HepG2 (cell line): Measurements from ENCODE around the gene UQCRC1. TPM values are rescaled to one million over a fixed set of nuclear protein-coding genes. Genes with fewer than 3 reads are reported as not detected.

Experiments used
- ATF4 ChIP-seq, 2 experiments: fragments of 450-650 bp in 1 of 2; sonication (generic) in 1 of 2; formaldehyde crosslinking; IDR thresholded peaks; 2 replicates each; pipeline versions ENCODE4 v1.5.0 to v1.8.0; 2020 to 2022; ENCODE audit warnings: mild to moderate bottlenecking in 1 of 2, missing genetic modification reagents in 1 of 2
- CBX2 ChIP-seq, 2 experiments: fragments of 200-600 bp in 1 of 2; sonication (generic); formaldehyde crosslinking in 1 of 2; IDR thresholded peaks; 2 replicates each; pipeline versions ENCODE4 v1.7.0 to v1.8.1; 2018 to 2022; ENCODE audit warnings: low read depth in 2 of 2, low read length in 1 of 2, mild to moderate bottlenecking in 1 of 2, missing genetic modification reagents in 1 of 2
- CCAR2 ChIP-seq: fragments of 200-400 bp; formaldehyde crosslinking; optimal IDR thresholded peaks from 2 replicates; pipeline ENCODE3; 2018; ENCODE audit warnings: low read depth, mild to moderate bottlenecking, low read length, moderate library complexity
- KAT8 ChIP-seq: IDR thresholded peaks from 2 replicates; pipeline ENCODE4 v1.6.1; 2016; ENCODE audit warnings: missing genetic modification reagents, missing compliant biosample characterization
- MATR3 ChIP-seq: sonication (generic); formaldehyde crosslinking; IDR thresholded peaks from 2 replicates; pipeline ENCODE4 v1.4.0; 2020; ENCODE audit warnings: missing genetic modification reagents
- MBD4 ChIP-seq: IDR thresholded peaks from 2 replicates; pipeline ENCODE4 v1.6.1; 2012; ENCODE audit warnings: low read length, inconsistent platforms, borderline replicate concordance
- MTERF4 ChIP-seq: sonication (generic); formaldehyde crosslinking; IDR thresholded peaks from 2 replicates; pipeline ENCODE4 v1.8.0; 2023; ENCODE audit warnings: mild to moderate bottlenecking, missing genetic modification reagents
- TBX2 ChIP-seq: sonication (generic); formaldehyde crosslinking; IDR thresholded peaks from 2 replicates; pipeline ENCODE4 v1.5.0; 2020; ENCODE audit warnings: missing genetic modification reagents, mild to moderate bottlenecking, borderline replicate concordance
- THYN1 ChIP-seq: sonication (generic); formaldehyde crosslinking; IDR thresholded peaks from 2 replicates; pipeline ENCODE4 v1.8.1; 2023; ENCODE audit warnings: low read depth, mild to moderate bottlenecking, moderate library complexity, missing genetic modification reagents, borderline replicate concordance
- U2AF1 ChIP-seq: fragments of 200-400 bp; formaldehyde crosslinking; optimal IDR thresholded peaks from 2 replicates; pipeline ENCODE3; 2017; ENCODE audit warnings: mild to moderate bottlenecking, low read depth, low read length
- ZBTB10 ChIP-seq: sonication (generic); formaldehyde crosslinking; IDR thresholded peaks from 2 replicates; pipeline ENCODE4 v1.4.0; 2020; ENCODE audit warnings: missing genetic modification reagents, borderline replicate concordance
- ZBTB7B ChIP-seq: sonication (generic); formaldehyde crosslinking; IDR thresholded peaks from 2 replicates; pipeline ENCODE4 v1.4.0; 2020; ENCODE audit warnings: missing genetic modification reagents
- ZNF468 ChIP-seq: sonication (generic); formaldehyde crosslinking; IDR thresholded peaks from 2 replicates; pipeline ENCODE4 v1.8.0; 2022; ENCODE audit warnings: mild to moderate bottlenecking, moderate library complexity, missing genetic modification reagents
- ZNF780A ChIP-seq: sonication (generic); formaldehyde crosslinking; IDR thresholded peaks from 2 replicates; pipeline ENCODE4 v1.8.0; 2022; ENCODE audit warnings: mild to moderate bottlenecking, missing genetic modification reagents, moderate library complexity
- ZNF792 ChIP-seq: IDR thresholded peaks from 2 replicates; pipeline ENCODE4 v1.6.1; 2016
- ZSCAN9 ChIP-seq: IDR thresholded peaks from 2 replicates; pipeline ENCODE4 v1.6.1; 2016; ENCODE audit warnings: borderline replicate concordance
- polyA plus RNA-seq, 8 experiments: library from polyadenylated mRNA; depleted of rRNA in 3 of 8; stranded (reverse) in 7 of 8; unstranded in 1 of 8; fragments of >200 nt; fragmentation: Illumina TruSeq in 4 of 8; extraction: Trizol in 4 of 8; gene quantifications; 2 replicates each; pipeline versions ENCODE4 v1.2.1 to v1.2.3, GENCODE V29; 2011 to 2016; ENCODE audit warnings: low read depth in 4 of 8, missing spikeins in 1 of 8, mixed read lengths in 1 of 8; ENCODE audit not compliant: insufficient read depth in 1 of 8
- total RNA-seq, 5 experiments: library from RNA; depleted of rRNA; stranded (reverse); fragments of >200 nt; fragmentation: Illumina TruSeq; extraction: Trizol; gene quantifications; 2 replicates each; pipeline ENCODE4 v1.2.3, GENCODE V29; 2016; ENCODE audit warnings: low read depth in 1 of 5
- TF ChIP-seq, protein P1 (sequence below): sonication (generic); formaldehyde crosslinking; IDR thresholded peaks from 2 replicates; pipeline ENCODE4 v1.4.0; 2020; ENCODE audit warnings: mild to moderate bottlenecking, low read depth, missing genetic modification reagents
- TF ChIP-seq, protein P2 (sequence below): sonication (generic); formaldehyde crosslinking; IDR thresholded peaks from 2 replicates; pipeline ENCODE4 v1.4.0; 2020; ENCODE audit warnings: missing genetic modification reagents, borderline replicate concordance
- TF ChIP-seq, protein P3 (sequence below): sonication (generic); formaldehyde crosslinking; IDR thresholded peaks from 2 replicates; pipeline ENCODE4 v1.4.0; 2020; ENCODE audit warnings: missing genetic modification reagents, borderline replicate concordance

The UQCRC1 gene
- total and polyA plus RNA-seq, 2 of the 13 experiments (the other 11 are each of a cell fraction or from before 2014, with no cell fraction given) = 316 to 680 TPM

GRCh38 chr3:48635222-48636021 is 26.0 kb upstream of the UQCRC1 start, which contains the start of gene SLC26A6 (continued):
- TF ChIP-seq, protein P1, sequence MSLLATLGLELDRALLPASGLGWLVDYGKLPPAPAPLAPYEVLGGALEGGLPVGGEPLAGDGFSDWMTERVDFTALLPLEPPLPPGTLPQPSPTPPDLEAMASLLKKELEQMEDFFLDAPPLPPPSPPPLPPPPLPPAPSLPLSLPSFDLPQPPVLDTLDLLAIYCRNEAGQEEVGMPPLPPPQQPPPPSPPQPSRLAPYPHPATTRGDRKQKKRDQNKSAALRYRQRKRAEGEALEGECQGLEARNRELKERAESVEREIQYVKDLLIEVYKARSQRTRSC (CRISPR knock-in tag) = peak; percentile 56; the same call in 1 of the 2 replicates
- TF ChIP-seq ZBTB10 = 0 out of 2 replicates have a peak, but pooled peaks have one; percentile 41
- no peak for TF ChIP-seq MATR3 (CRISPR knock-in tag)
- no peak; the same call in 1 of the 2 replicates for TF ChIP-seq ZSCAN9 (CRISPR knock-in tag)
- TF ChIP-seq TBX2 (CRISPR knock-in tag) = peak; percentile 55
- TF ChIP-seq CBX2 (IDR thresholded peaks at IDR 0.05; ENCODE audit: low read depth, low read length) = no peak
- no peak for TF ChIP-seq CBX2 (CRISPR knock-in tag; IDR thresholded peaks at IDR 0.05; ENCODE audit: low read depth)
- peak; percentile 57; the same call in 1 of the 2 replicates for TF ChIP-seq ZBTB7B (CRISPR knock-in tag)
- peak in 1 of 2 experiments; percentile 67; a peak in 2 of 4 replicates for TF ChIP-seq ATF4 (CRISPR knock-in tag; IDR thresholded peaks at IDR 0.05)
- TF ChIP-seq MTERF4 (CRISPR knock-in tag) = 0 out of 2 replicates have a peak, but pooled peaks have one; percentile 57
- TF ChIP-seq MBD4 = no peak
- no peak for TF ChIP-seq U2AF1
- TF ChIP-seq, protein P2, sequence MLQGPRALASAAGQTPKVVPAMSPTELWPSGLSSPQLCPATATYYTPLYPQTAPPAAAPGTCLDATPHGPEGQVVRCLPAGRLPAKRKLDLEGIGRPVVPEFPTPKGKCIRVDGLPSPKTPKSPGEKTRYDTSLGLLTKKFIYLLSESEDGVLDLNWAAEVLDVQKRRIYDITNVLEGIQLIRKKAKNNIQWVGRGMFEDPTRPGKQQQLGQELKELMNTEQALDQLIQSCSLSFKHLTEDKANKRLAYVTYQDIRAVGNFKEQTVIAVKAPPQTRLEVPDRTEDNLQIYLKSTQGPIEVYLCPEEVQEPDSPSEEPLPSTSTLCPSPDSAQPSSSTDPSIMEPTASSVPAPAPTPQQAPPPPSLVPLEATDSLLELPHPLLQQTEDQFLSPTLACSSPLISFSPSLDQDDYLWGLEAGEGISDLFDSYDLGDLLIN (CRISPR knock-in tag) = peak; percentile 80; the same call in 1 of the 2 replicates
- TF ChIP-seq ZNF468 (CRISPR knock-in tag) = 0 out of 2 replicates have a peak, but pooled peaks have one; percentile 45
- peak; percentile 59; the same call in 1 of the 2 replicates for TF ChIP-seq ZNF792 (CRISPR knock-in tag)
- no peak for TF ChIP-seq CCAR2
- TF ChIP-seq THYN1 (CRISPR knock-in tag) = no peak
- TF ChIP-seq ZNF780A (CRISPR knock-in tag) = no peak
- 0 out of 2 replicates have a peak, but pooled peaks have one; percentile 38 for TF ChIP-seq KAT8
- TF ChIP-seq, protein P3, sequence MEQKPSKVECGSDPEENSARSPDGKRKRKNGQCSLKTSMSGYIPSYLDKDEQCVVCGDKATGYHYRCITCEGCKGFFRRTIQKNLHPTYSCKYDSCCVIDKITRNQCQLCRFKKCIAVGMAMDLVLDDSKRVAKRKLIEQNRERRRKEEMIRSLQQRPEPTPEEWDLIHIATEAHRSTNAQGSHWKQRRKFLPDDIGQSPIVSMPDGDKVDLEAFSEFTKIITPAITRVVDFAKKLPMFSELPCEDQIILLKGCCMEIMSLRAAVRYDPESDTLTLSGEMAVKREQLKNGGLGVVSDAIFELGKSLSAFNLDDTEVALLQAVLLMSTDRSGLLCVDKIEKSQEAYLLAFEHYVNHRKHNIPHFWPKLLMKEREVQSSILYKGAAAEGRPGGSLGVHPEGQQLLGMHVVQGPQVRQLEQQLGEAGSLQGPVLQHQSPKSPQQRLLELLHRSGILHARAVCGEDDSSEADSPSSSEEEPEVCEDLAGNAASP (CRISPR knock-in tag) = no peak
